NCI-H226 (cell line): Measurements from ENCODE around the gene KLF5.
A peak's percentile ranks its signal among the peaks of the same experiment; 100 is the strongest.
"Not testable (repeated sequence)": the region's sequence is repeated elsewhere in the genome, so short reads cannot be mapped to it uniquely, and the experiment has no call there.

Source experiments
- DNase-seq: peaks from one replicate; pipeline ENCODE4 v3.0.0-alpha.2; 2015

KLF5 gene

GRCh38 chr13:73058736-73059459 is at the start of gene KLF5:
TSS of gene KLF5 (plus strand) at chr13:73059005. CDS start at chr13:73059328, 323 bp downstream.
- DNase-seq, result peak; percentile 98

GRCh38 chr13:73011751-73012150 is 47.1 kb upstream of the KLF5 start:
- no peak for DNase-seq

- no peak for DNase-seq
These were observed 43.0 kb upstream of the KLF5 start for GRCh38 chr13:73015805-73016204.

GRCh38 chr13:73018336-73018735 is 40.5 kb upstream of the KLF5 start:
- no peak for DNase-seq

- peak; percentile 32 for DNase-seq
These were observed 33.4 kb upstream of the KLF5 start for GRCh38 chr13:73025217-73026012.

- DNase-seq, result no peak
These were observed 23.9 kb upstream of the KLF5 start for GRCh38 chr13:73034901-73035300.

GRCh38 chr13:73035660-73036059 is 23.1 kb upstream of the KLF5 start:
- no peak for DNase-seq

- DNase-seq, result no peak
These were observed 22.2 kb upstream of the KLF5 start for GRCh38 chr13:73036566-73036965.

- no peak for DNase-seq
These were observed 20.7 kb upstream of the KLF5 start for GRCh38 chr13:73038064-73038463.

- DNase-seq, result peak; percentile 32
These were observed 19.4 kb upstream of the KLF5 start for GRCh38 chr13:73039201-73040108.

GRCh38 chr13:73040484-73040883 is 18.3 kb upstream of the KLF5 start:
- DNase-seq, result no peak

- peak; percentile 80 for DNase-seq
These were observed 17.7 kb upstream of the KLF5 start for GRCh38 chr13:73040968-73041596.

- no peak for DNase-seq
These were observed 13.8 kb upstream of the KLF5 start for GRCh38 chr13:73045031-73045430.

- not testable (repeated sequence) for DNase-seq
These were observed 10.2 kb upstream of the KLF5 start for GRCh38 chr13:73048615-73049014.

GRCh38 chr13:73054712-73055111 is 4.1 kb upstream of the KLF5 start:
- no peak for DNase-seq

- peak; percentile 92 for DNase-seq
These were observed 2.8 kb upstream of the KLF5 start for GRCh38 chr13:73055813-73056564.

- DNase-seq, result no peak
These were observed 2.2 kb upstream of the KLF5 start for GRCh38 chr13:73056565-73056962.

- DNase-seq, result no peak
These were observed 1.3 kb upstream of the KLF5 start for GRCh38 chr13:73057284-73058063.

- no peak for DNase-seq
These were observed 816 bp upstream of the KLF5 start for GRCh38 chr13:73058064-73058313.

GRCh38 chr13:73058432-73058735 is 421 bp upstream of the KLF5 start:
- no peak for DNase-seq

- DNase-seq, result peak; percentile 23
These were observed 850 bp downstream of the KLF5 start for GRCh38 chr13:73059460-73060250.
